VCaP (cell line): ENCODE measurements around the gene PRR23E.

Source experiments
- H3K27ac ChIP-seq: fragments of 450-650 bp; 2 replicates; pipeline ENCODE4 v1.5.1; 2017
- CTCF ChIP-seq: fragments of 450-650 bp; conservative IDR thresholded peaks from 2 replicates; pipeline ENCODE4 v1.5.1; 2017; ENCODE audit warnings: mild to moderate bottlenecking, moderate library complexity

The PRR23E gene

DNA sequence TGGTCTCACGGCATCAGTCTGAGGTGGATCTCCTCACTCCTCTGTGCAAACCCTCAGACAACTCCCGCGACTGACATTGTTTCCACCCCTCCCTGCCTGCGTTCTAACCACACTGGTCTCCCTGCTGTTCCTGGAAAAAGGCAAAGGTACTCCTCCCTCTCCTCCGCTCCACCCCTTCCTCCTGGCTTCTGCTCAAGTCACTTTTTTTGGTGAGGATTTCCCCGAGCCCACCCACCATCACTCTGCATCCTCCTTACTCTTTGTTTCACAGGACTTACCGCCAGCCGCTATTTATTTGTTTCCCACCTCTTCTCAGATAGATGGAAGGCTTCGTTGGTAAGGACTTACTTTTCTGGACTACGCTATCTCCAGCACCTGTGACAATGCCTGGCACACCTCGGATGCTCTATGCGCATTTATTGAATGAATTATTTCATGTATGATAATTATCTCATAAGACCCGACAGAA lies 25.6 kb downstream of the PRR23E start:
- H3K27ac ChIP-seq, result no peak overlapping the region
- no peak for TF ChIP-seq CTCF

DNA sequence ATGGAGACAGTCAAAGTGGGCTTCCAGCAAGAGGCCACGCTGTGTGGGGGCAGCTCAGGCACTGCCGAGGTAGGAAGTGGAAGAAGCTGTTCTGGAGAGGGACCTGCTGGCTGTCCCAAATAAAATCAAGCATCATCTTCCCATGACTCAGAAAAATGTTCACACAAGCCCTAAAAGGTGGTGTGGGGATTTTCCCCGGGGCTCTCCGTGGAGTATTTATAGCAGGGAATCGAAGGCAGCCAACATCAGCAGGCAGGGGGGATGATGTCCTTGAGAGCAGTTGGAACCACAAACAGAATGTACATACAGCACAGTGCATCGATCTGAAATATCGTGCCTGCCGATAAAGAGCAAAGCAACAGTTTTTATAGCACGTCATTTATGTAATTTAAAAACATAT lies 27.6 kb downstream of the PRR23E start:
- H3K27ac ChIP-seq, result no peak overlapping the region
- no peak for TF ChIP-seq CTCF

DNA sequence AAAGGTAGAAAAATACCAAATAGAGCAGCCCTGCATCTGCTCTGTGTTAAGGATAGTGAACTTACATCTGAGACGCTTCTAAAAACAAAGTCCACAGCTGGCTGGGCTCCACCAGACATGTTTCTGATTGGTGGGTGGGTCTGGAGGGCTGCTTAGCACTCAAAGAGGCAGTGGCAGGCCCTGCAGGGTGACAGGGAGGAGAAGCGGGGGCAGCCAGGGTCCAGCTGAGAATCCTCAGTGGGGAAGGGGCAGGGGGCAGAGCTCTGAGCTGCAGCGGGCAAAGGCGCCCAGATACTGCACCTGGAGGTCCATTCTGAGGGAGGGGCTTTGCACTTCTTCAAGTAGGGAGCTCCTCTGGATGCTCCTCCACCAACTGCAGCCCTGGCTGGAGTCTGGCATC lies 28.1 kb downstream of the PRR23E start:
- TF ChIP-seq CTCF, result no peak
- no peak overlapping the region for H3K27ac ChIP-seq

DNA sequence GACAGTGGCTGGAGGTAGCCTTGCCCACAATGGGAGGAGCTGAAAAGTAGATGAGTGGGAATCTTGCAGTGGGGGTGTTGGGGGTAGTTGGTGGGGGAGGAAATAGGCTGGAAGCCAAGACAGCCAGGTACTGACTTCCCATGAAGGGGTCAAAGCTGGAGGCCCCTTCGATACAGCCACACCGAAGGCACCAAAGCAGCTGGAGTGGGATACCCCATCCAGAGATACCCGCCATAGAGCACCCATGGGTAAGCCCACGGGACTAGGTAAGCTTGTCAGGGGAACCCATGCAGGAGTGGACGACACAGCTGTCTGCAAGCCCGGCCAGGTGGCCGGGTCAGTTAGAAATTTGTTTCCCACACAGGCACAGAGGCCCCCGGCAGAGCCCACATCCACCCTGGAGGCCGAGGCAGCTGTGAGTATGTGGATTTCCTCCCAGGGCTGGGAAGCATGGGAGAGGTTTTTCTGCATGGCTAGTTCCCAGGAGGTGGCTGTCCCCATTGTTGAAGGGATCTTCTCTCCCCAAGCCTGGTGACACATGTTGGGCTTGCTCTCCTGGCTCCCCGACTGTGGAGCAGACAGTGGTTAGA lies 28.6 kb downstream of the PRR23E start:
- no peak overlapping the region for H3K27ac ChIP-seq
- TF ChIP-seq CTCF, result no peak

GRCh38 chr3:127222163-127222562 lies 29.2 kb downstream of the PRR23E start:
- no peak overlapping the region for H3K27ac ChIP-seq
- TF ChIP-seq CTCF, result no peak

- TF ChIP-seq CTCF, result no peak
Measured at GRCh38 chr3:127222664-127223063, 29.7 kb downstream of the PRR23E start.

GRCh38 chr3:127224118-127224517 lies 31.2 kb downstream of the PRR23E start:
- TF ChIP-seq CTCF, result no peak
- no peak overlapping the region for H3K27ac ChIP-seq

More at GRCh38 chr3:127222664-127223063, 29.7 kb downstream of the PRR23E start:
- H3K27ac ChIP-seq, result no peak overlapping the region
